DMS79 (cell line): ENCODE measurements around the gene SATB2.

Source experiments
- DNase-seq: peaks from one replicate; lab custom pipeline; 2025; lab: John Stamatoyannopoulos, UW

SATB2 gene

GRCh38 chr2:199325881-199326280, 131.9 kb downstream of the SATB2 start:
- no peak for DNase-seq

DNA sequence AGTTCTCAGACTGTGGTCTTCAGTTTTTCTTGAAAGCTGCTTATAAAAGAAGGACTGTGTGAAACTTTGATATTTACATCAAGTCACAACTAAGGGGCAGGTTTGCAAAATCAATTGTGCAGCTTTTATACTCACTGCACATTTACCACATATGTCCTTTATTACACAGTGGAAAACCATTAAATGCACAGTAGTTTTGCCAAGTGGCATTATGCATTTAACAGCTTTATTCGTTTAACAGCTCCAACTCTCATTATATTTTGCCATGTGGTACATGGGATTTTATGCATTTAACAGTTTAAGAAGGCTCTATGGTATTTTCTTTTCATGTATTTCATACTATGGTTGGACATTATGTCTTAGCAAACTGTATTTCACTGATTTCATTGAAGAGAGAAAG, 135.6 kb downstream of the SATB2 start:
- no peak for DNase-seq

DNA sequence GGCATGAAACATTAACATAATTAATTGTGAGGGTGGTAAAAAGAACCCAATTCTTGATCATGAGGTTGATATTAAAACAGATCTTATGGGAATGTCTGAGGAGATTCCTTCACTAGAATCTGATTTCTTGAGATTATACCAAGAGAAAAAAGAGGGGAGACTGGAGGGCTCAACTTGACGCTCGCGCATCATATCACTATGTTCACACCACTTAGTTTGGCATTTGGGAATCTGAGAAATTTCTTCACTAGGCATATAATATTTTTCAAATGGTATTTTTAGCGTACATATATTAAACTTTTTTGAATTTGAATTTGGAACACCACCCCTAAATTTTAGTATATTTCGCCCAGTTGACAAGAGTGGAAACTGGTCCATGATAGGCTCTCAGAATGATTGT, 140.1 kb downstream of the SATB2 start:
- DNase-seq = no peak

DNA sequence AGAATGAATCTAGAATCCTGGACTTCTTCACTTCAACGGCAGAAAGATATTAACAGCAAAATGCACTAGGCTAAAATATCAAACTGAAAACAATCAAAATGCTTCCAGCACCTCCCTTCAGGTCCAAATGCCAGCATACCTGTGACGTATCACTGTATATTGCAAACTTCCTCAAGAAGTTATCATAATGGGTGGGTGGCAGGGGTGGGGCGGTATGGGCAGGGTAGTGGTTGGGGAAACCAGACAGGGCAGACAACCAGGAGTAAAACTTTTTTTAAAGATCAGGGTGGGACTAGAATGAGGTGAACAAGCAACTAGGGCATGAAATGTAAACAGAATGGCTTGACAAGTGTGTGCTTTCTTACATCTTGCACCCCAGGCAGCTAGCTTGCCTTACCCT, 140.9 kb downstream of the SATB2 start:
- DNase-seq = no peak

DNA sequence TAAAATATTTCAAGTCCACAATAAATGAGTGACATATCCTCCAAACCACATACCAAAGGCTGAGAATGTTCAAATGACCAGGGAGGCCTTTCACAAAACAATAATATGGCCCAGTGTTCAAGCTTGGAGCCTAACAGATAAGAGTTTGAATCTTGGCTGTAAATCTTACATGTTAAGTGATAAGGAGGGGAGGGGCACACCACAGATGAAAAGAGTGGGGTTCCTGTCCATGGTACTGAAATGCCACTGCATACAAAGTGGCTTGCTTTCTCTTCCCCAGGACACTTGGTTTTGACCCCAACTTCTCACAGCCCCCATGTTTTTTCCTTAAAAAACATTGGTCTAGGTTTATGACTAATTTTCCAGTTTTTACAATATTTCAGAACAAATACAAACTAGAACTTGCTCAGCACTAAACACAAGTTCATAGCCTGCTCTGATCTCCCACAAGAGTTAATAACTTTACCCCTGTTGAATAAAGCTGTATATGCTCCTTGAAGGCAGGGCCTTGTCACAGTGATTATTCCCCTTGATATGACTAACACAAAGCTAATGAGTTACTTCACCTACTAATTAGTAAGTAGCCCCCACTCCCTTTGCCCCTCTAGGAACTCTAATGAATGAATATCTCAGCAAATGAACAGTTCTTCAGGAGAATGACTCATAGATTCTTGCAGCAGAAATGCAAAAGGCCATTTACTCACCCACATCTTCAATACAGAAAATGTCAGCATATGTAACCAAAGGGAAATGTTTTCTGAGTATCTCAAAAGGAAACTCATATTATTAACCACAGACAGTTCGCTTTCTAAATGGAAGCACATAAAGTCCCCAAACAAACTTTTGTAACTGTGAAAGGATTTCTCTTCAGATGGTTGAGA, 142.2 kb downstream of the SATB2 start:
- no peak for DNase-seq

- DNase-seq = no peak
These were observed 144.8 kb downstream of the SATB2 start for GRCh38 chr2:199312931-199313330.

DNA sequence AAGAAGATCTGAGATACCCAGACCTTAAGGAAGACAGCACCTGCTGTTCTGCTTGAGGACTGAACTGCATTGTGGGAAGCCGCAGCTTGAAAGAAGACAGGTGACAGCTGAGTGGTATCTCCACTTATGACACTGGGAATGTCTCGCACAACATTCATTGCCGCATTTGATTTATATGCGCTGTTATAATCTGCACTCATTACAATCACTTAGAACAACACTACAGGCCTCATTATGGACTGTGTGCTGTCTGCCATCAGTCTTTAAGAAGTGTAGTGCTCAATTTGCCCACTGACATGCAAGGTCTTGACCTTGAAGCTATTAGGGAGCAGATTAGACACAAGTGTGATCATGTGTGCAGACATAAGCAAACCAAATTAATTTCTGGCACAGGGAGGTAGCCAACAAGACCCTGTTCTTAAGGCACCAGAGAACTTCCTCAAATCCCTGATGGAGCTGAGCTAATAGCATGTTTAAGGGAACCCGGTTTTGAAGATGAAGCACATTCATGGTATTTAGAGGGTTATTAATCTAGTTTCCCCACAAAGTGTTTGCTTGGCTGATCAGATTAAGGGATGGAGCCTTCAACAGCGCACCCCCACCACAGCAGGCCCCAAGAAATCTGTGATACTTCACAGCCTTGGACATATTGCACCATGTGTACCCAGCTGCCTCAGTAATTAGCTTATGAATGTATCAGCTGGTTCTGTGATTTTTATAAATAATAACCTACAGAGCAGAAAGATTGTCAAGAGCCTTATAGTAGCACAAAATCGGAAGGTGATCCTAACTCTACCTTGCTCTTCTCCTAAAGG, 146.8 kb downstream of the SATB2 start:
- DNase-seq = no peak

- no peak for DNase-seq
These were observed 147.8 kb downstream of the SATB2 start for GRCh38 chr2:199309973-199310372.

GRCh38 chr2:199309411-199309810, 148.3 kb downstream of the SATB2 start:
- no peak for DNase-seq

DNA sequence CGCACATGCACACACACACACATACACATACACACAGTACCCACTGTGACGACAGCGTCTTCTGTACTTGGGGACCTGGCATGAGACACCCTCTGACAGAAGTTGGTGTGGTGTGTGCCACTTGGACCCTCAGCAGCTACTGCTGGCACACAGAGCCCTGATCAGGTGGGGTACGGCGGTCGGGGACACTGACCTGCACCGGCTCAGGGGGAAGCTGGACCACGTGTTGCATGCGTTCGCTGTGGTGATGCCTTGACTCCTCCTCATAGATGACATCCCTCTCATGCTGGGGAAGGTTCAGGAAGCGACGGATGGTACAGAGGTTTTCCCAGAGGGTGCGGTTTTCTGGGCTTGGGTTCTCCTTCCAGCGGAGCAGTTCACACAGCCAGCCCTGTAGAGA, 149.2 kb downstream of the SATB2 start:
- DNase-seq = no peak

GRCh38 chr2:199307461-199307860, 150.3 kb downstream of the SATB2 start:
- DNase-seq = no peak

- no peak for DNase-seq
These were observed 151.6 kb downstream of the SATB2 start for GRCh38 chr2:199306116-199306515.

DNA sequence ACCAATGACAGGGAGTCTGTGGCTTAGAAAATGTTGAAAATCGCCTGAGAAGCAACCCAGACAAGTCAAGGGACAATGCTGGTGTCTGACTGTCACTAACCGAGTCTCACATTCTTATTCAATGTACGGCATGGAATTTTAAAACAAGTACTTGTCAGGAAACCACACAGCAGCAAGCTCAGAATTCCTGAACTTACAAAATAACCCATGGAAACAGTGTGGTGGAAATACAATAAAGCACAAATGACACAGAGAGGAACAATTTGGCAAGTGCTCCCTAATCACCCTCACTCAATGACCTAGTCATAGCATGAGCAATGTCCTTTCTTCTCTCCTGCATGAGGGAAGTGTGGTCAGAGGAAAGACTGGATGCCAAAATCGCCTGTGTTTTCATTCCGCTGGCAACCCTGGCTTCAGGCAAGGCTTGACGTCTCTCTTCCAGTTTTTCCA, 154.0 kb downstream of the SATB2 start:
- DNase-seq = no peak

DNA sequence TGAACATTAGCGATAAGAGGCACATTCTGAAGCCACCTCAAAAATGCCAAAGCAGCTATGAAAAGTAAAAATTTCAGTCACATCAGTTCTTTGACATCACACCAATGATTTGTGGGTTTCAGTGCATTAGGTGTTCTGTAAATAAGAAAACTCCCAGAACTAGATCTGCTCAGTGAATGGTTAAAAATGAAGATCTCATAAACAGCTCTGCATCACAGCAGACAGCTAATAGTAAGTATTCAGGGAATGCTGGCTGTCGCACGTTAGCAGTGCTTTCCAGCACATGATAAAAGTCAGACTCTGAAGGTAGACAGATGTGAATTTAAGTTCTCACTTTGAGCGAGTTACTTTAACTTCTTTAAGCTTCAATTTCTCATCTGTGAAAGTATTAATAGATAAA, 154.9 kb downstream of the SATB2 start:
- no peak for DNase-seq

- DNase-seq = no peak
These were observed 169.3 kb downstream of the SATB2 start for GRCh38 chr2:199288424-199288823.

DNA sequence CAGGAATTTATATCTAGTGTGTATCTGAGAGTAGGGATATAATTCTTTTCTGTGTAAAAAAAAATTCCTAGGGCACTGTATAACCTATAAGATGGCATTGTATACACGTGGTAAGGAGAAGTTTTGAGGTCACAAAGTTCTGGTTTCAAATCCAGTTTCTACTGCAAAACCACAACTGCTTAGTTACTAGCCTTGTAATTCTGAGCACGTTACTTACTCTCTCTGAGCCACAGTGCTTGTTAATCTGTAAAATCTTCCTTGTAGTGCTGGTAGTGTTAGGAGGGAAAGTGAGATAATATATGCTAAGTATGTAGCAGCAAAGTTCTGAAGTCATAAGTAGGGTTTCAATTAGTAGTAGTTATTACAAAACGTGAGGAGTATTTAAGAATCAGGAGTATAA, 175.4 kb downstream of the SATB2 start:
- DNase-seq = no peak

DNA sequence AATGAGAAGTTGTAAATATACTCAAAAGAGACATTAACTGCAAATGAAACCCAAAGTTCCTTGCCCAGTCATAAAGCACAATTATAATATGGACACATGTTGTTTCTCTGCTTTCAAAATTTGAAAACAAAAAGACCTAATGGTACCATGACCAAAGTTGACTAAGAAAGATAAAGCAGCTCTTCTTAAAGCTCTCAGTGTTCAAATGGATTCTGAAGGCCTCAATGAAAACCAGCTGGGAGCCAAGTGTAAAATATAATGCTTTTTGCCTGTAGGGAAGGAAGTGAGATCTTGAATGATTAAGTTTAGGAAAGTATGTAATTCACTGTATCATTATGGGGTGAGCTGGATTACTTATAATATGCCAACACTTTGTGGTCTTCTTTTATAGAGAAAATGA, 178.6 kb downstream of the SATB2 start:
- no peak for DNase-seq

- DNase-seq = no peak
These were observed 179.6 kb downstream of the SATB2 start for GRCh38 chr2:199278099-199278498.

DNA sequence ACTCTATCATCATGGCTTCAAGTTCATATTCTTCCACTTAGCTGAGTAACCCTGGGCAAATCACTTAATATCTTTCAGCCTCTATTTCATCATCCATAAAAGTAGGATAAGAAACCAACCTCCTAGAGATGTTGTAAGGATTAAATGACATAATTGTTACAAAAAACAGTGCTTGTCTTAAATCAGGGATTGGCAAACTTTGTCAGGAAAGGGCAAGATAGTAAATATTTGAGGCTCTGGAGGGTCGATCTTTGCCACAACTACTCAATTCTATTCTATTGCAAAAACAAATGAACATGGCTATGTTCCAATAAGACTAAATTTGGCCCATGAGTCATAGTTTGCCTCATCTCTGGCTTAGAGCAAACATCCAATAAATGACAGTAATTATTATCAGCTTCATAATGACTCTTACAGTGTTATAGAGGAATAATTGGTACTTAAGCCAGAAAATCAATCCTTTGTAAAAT, 184.7 kb downstream of the SATB2 start:
- no peak for DNase-seq

DNA sequence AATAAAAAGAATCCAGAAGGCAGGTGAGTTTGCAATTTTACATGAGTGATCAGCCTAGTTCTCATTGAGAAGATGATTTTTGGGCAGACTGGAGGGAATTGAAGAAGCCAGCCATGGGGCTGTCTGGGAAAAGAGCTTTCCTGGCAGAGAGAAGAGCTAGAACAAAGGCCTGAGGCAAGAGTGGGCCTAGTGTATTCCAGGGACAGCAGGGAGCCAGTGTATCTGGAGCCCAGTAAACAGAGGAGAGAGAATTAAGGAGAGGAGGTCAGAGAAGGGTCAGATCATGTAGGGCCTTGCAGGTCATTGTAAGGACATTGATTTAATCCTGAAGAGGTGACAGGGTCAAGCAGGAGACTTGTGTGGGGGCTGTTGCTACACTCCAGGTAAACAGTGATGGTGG, 195.8 kb downstream of the SATB2 start:
- DNase-seq = no peak

DNA sequence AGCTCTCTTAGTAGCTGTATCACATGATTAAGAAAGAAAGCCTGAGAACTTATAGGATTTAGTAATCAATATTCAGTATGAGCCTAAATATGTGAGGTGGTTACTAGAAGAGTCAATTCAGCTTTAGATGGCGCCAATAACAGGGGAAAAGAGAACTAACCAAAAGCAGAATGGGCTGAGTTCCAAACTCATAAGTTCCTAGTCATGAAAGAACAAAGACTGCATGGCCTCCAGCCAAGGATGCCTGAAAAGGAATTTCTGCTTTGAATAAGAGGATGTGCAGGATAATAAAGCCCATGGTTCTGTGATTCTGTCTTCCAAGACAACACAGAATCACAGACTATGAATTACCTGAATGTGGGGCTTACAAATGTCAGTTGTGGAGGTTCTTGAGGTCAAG, 196.5 kb downstream of the SATB2 start:
- DNase-seq = no peak

- no peak for DNase-seq
These were observed 198.1 kb downstream of the SATB2 start for GRCh38 chr2:199259671-199260070.

DNA sequence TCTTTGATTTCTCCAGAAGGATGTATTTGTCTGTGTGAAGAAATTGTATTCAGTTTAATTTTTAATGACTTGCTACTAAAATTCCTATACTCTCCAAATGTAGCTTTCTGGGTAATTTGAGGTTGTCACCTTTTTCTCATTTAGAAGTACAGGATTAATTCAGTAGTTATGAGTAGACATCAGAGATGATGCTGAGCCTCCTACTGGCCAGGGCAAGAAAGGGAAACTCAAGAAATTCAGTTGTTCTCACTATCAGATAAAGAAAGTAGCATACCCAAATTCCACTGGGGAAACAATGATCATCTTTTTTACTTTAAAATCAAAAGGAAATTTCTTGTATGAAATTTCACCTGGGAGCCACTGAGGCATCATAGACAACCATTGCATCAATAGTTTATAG, 199.4 kb downstream of the SATB2 start:
- no peak for DNase-seq
